Measurements from ENCODE around the gene NPR1. TPM values are rescaled to one million over a fixed set of nuclear protein-coding genes. Genes with fewer than 3 reads are reported as not detected.
A peak's percentile ranks its signal among the peaks of the same experiment; 100 is the strongest.

NPR1 gene
- total RNA-seq (ENCODE audit: unreplicated experiment), result 57.1 TPM
- long read RNA-seq, full-length matches to known transcripts, result 8 of 9 reads
- long read RNA-seq, partial matches to known transcripts, result 1 of 9 reads
- long read RNA-seq, other reads (novel, unspliced or antisense), result 0 of 9 reads

DNA sequence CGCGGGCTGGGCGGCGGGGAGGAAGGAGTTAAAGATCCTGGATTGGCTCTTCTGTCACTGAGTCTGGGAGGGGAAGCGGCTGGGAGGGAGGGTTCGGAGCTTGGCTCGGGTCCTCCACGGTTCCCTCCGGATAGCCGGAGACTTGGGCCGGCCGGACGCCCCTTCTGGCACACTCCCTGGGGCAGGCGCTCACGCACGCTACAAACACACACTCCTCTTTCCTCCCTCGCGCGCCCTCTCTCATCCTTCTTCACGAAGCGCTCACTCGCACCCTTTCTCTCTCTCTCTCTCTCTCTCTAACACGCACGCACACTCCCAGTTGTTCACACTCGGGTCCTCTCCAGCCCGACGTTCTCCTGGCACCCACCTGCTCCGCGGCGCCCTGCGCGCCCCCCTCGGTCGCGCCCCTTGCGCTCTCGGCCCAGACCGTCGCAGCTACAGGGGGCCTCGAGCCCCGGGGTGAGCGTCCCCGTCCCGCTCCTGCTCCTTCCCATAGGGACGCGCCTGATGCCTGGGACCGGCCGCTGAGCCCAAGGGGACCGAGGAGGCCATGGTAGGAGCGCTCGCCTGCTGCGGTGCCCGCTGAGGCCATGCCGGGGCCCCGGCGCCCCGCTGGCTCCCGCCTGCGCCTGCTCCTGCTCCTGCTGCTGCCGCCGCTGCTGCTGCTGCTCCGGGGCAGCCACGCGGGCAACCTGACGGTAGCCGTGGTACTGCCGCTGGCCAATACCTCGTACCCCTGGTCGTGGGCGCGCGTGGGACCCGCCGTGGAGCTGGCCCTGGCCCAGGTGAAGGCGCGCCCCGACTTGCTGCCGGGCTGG, at the start of gene NPR1:
Gene NPR1 (plus strand): TSS at position 170 of the 818 bp plus-strand sequence. CDS start 421 bp downstream, at position 591.
- Mint-ChIP-seq H3K27me3 (ENCODE audit: unreplicated experiment) (peaks cover 6% of the 10 kb centered on the region), H3K4me1 (ENCODE audit: unreplicated experiment) (peaks cover 32% of the 10 kb centered on the region), H3K27ac (ENCODE audit: unreplicated experiment) (peak within 1 kb of the TSS; percentile 16), H3K36me3 (ENCODE audit: low read depth, unreplicated experiment) (peaks cover 25% of the 10 kb centered on the region), H3K9me3 (ENCODE audit: unreplicated experiment) (no peaks in the 10 kb centered on the region), H3K4me3 (ENCODE audit: unreplicated experiment) (peak within 1 kb of the TSS; percentile 96)
- peak; percentile 49 for DNase-seq (ENCODE audit: low spot score)
- TF ChIP-seq, protein P1, sequence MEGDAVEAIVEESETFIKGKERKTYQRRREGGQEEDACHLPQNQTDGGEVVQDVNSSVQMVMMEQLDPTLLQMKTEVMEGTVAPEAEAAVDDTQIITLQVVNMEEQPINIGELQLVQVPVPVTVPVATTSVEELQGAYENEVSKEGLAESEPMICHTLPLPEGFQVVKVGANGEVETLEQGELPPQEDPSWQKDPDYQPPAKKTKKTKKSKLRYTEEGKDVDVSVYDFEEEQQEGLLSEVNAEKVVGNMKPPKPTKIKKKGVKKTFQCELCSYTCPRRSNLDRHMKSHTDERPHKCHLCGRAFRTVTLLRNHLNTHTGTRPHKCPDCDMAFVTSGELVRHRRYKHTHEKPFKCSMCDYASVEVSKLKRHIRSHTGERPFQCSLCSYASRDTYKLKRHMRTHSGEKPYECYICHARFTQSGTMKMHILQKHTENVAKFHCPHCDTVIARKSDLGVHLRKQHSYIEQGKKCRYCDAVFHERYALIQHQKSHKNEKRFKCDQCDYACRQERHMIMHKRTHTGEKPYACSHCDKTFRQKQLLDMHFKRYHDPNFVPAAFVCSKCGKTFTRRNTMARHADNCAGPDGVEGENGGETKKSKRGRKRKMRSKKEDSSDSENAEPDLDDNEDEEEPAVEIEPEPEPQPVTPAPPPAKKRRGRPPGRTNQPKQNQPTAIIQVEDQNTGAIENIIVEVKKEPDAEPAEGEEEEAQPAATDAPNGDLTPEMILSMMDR (IDR thresholded peaks at IDR 0.05; ENCODE audit: unreplicated experiment), result no peak

DNA sequence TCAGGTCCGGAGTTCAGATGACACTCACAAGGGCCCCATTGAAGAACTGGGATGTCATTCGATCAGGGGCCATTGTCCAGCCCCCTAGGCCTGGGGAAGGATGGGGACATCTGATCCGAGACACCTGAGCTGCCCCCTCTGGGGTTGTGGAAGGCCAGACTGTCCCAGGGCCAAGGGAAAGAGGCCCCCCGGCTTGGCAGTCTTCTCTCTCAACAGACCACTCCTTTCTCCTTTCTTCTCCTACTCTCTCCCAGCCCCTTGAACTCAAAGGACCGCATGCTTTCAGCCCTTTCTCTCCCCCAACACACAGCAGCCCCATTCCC, 49.2 kb upstream of the NPR1 start:
- no peak for DNase-seq (ENCODE audit: low spot score)
- Mint-ChIP-seq H3K36me3 (ENCODE audit: low read depth, unreplicated experiment) (peaks cover 20% of the 10 kb centered on the region), H3K27ac (ENCODE audit: unreplicated experiment) (no peak overlapping the region), H3K4me1 (ENCODE audit: unreplicated experiment) (peaks cover 44% of the 10 kb centered on the region), H3K4me3 (ENCODE audit: unreplicated experiment) (no peak overlapping the region), H3K27me3 (ENCODE audit: unreplicated experiment) (peaks cover 19% of the 10 kb centered on the region), H3K9me3 (ENCODE audit: unreplicated experiment) (peaks cover 6% of the 10 kb centered on the region)
- TF ChIP-seq, protein P1 (IDR thresholded peaks at IDR 0.05; ENCODE audit: unreplicated experiment), result no peak

DNA sequence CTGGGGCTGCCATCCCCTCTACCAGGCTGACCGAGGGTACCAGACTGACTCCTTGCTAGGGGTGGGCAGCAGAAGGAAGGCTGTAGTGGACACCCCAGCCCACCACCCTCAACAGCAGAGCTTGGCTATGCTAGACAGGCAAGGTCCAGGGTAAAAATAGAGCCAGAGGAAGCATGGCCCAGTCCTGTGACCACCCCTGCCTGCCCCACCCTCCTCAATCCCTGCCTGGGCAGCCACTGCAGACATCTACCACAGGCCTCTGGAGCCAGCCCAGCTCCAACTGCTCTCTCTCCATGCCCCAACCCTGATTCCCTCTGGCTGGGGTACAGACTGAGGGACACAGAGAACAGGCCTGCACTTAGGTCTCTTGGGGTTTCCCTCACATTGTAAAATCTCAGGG, 48.5 kb upstream of the NPR1 start:
- TF ChIP-seq, protein P1 (IDR thresholded peaks at IDR 0.05; ENCODE audit: unreplicated experiment), result no peak
- peaks cover 23% of the 10 kb centered on the region for H3K36me3 Mint-ChIP-seq (ENCODE audit: low read depth, unreplicated experiment)
- DNase-seq (ENCODE audit: low spot score), result no peak
- peaks cover 42% of the 10 kb centered on the region for H3K4me1 Mint-ChIP-seq (ENCODE audit: unreplicated experiment)
- peaks cover 6% of the 10 kb centered on the region for H3K9me3 Mint-ChIP-seq (ENCODE audit: unreplicated experiment)
- no peak overlapping the region for H3K4me3 Mint-ChIP-seq (ENCODE audit: unreplicated experiment)
- no peak overlapping the region for H3K27ac Mint-ChIP-seq (ENCODE audit: unreplicated experiment)
- peaks cover 22% of the 10 kb centered on the region for H3K27me3 Mint-ChIP-seq (ENCODE audit: unreplicated experiment)

DNA sequence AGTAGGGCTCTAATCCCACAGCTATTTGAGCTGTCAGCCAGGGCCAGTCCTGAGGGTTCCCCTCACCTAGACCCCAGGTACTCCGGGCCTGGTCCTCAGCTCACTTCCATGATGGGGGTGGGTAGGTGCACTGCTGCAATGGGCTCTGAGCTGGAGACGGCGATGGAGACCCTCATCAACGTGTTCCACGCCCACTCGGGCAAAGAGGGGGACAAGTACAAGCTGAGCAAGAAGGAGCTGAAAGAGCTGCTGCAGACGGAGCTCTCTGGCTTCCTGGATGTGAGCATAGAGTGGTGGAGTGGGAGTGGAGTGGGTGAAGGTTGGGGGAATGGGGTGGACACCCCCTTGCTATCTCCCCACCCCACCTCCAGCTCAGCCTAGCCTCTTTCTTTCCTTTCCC, 48.1 kb upstream of the NPR1 start:
- H3K27ac Mint-ChIP-seq (ENCODE audit: unreplicated experiment), result no peak overlapping the region
- peaks cover 22% of the 10 kb centered on the region for H3K27me3 Mint-ChIP-seq (ENCODE audit: unreplicated experiment)
- peaks cover 41% of the 10 kb centered on the region for H3K4me1 Mint-ChIP-seq (ENCODE audit: unreplicated experiment)
- no peak overlapping the region for H3K4me3 Mint-ChIP-seq (ENCODE audit: unreplicated experiment)
- TF ChIP-seq, protein P1 (IDR thresholded peaks at IDR 0.05; ENCODE audit: unreplicated experiment), result no peak
- peaks cover 6% of the 10 kb centered on the region for H3K9me3 Mint-ChIP-seq (ENCODE audit: unreplicated experiment)
- peaks cover 23% of the 10 kb centered on the region for H3K36me3 Mint-ChIP-seq (ENCODE audit: low read depth, unreplicated experiment)
- DNase-seq (ENCODE audit: low spot score), result no peak

All from endothelial cell (in vitro differentiated cells).